GM18511 (cell line): Measurements from ENCODE around the gene HNF1B.

Source experiments
- ATAC-seq: cut with Tn5 transposase; IDR thresholded peaks from one replicate; pipeline ENCODE4 v1.9.1; 2021; ENCODE audit warnings: mild to moderate bottlenecking, moderate library complexity; ENCODE audit not compliant: unreplicated experiment

Gene HNF1B

GRCh38 chr17:37737081-37737480 is 7.8 kb downstream of the HNF1B start:
- ATAC-seq = no peak

GRCh38 chr17:37736428-37736827 is 8.4 kb downstream of the HNF1B start:
- ATAC-seq = no peak

- ATAC-seq = no peak
Measured at GRCh38 chr17:37735165-37735564, 9.7 kb downstream of the HNF1B start.

GRCh38 chr17:37732316-37732715 is 12.5 kb downstream of the HNF1B start:
- ATAC-seq = no peak

- ATAC-seq = no peak
Measured at GRCh38 chr17:37731056-37731455, 13.8 kb downstream of the HNF1B start.

GRCh38 chr17:37729905-37730304 is 15.0 kb downstream of the HNF1B start:
- no peak for ATAC-seq

GRCh38 chr17:37726891-37727675 is 17.8 kb downstream of the HNF1B start:
- ATAC-seq = no peak

GRCh38 chr17:37726248-37726647 is 18.6 kb downstream of the HNF1B start:
- ATAC-seq = no peak

GRCh38 chr17:37725601-37726146 is 19.2 kb downstream of the HNF1B start:
- no peak for ATAC-seq

- no peak for ATAC-seq
Measured at GRCh38 chr17:37725021-37725595, 19.8 kb downstream of the HNF1B start.

GRCh38 chr17:37720989-37721388 is 23.9 kb downstream of the HNF1B start:
- no peak for ATAC-seq

GRCh38 chr17:37719866-37720265 is 25.0 kb downstream of the HNF1B start:
- ATAC-seq = no peak

- ATAC-seq = no peak
Measured at GRCh38 chr17:37718324-37719048, 26.4 kb downstream of the HNF1B start.

GRCh38 chr17:37717627-37718323 is 27.1 kb downstream of the HNF1B start:
- no peak for ATAC-seq

GRCh38 chr17:37714897-37715296 is 30.0 kb downstream of the HNF1B start:
- no peak for ATAC-seq

- ATAC-seq = no peak
Measured at GRCh38 chr17:37713624-37714023, 31.2 kb downstream of the HNF1B start.

- ATAC-seq = no peak
Measured at GRCh38 chr17:37713028-37713431, 31.8 kb downstream of the HNF1B start.

GRCh38 chr17:37711113-37711512 is 33.7 kb downstream of the HNF1B start:
- no peak for ATAC-seq

- no peak for ATAC-seq
Measured at GRCh38 chr17:37710344-37710886, 34.4 kb downstream of the HNF1B start.

GRCh38 chr17:37708616-37709212 is 36.1 kb downstream of the HNF1B start:
- ATAC-seq = no peak
